Left lung (tissue), 10 donors: ENCODE results near the gene CCDC61. TPM values are rescaled to one million over a fixed set of nuclear protein-coding genes. Genes with fewer than 3 reads are reported as not detected.
A peak's percentile ranks its signal among the peaks of the same experiment; 100 is the strongest.

Experiments used
- ATAC-seq: fragments of 200-7000 bp; cut with Tn5 transposase; one replicate; pipeline ENCODE4 v1.9.1; 2020; ENCODE audit warnings: moderate library complexity
- DNase-seq, 4 donors: peaks; one replicate each; pipeline ENCODE4 v3.0.0-alpha.2; 2013 to 2020
- H3K27ac ChIP-seq, 2 donors: fragments of 200-600 bp; sonication (generic) in 1 of 2; one replicate each; pipeline versions ENCODE4 v1.5.0 to v1.8.0; 2020 to 2021
- H3K27me3 ChIP-seq, 2 donors: fragments of 200-600 bp; sonication (generic) in 1 of 2; one replicate each; pipeline versions ENCODE4 v1.5.0 to v1.8.0; 2020 to 2021
- H3K36me3 ChIP-seq, 2 donors: fragments of 200-600 bp; sonication (generic) in 1 of 2; one replicate each; pipeline versions ENCODE4 v1.5.0 to v1.8.0; 2020 to 2021
- H3K4me1 ChIP-seq, 2 donors: fragments of 200-600 bp; one replicate each; pipeline ENCODE4 v1.8.0; 2021
- H3K4me3 ChIP-seq, 2 donors: fragments of 200-600 bp; sonication (generic) in 1 of 2; one replicate each; pipeline versions ENCODE4 v1.5.0 to v1.8.0; 2020 to 2021; ENCODE audit warnings: mild to moderate bottlenecking in 1 of 2
- H3K9me3 ChIP-seq, 2 donors: fragments of 200-600 bp; sonication (generic) in 1 of 2; one replicate each; pipeline versions ENCODE4 v1.5.0 to v1.8.0; 2020 to 2021
- intact Hi-C, 2 donors: fragments of 100-400 bp; cut with DNase I; formaldehyde crosslinking; loops; one replicate each; pipeline versions ENCODE4 v1.11.2 to v1.14.2; 2022
- polyA plus RNA-seq, 6 donors: library from polyadenylated mRNA; unstranded; fragments of 120-200 nt; gene quantifications; one replicate each; pipeline ENCODE4 v1.2.1, GENCODE V29; 2013; ENCODE audit not compliant: insufficient read length in 6 of 6
- total RNA-seq, 2 donors: library from RNA; stranded (reverse); fragmentation: NEBNext Ultra II Directional; extraction: Animal tissue kit (Norgen Biotek cat#: 25700); gene quantifications; one replicate each; pipeline ENCODE4 v1.2.1, GENCODE V29; 2021
- TF ChIP-seq, protein P1 (sequence below), 2 donors: fragments of 200-600 bp; sonication (generic) in 1 of 2; IDR thresholded peaks; one replicate each; pipeline versions ENCODE4 v1.5.0 to v1.8.0; 2021; ENCODE audit warnings: antibody characterized with exemption in 2 of 2
- donor health status: DM: no; HTN: yes; CAD: no.
- donor health status: DM: no; HTN: no; CAD: no.

Gene CCDC61
- total and polyA plus RNA-seq, 8 donors: 12.1 to 17.3 (median 15.1) TPM

DNA sequence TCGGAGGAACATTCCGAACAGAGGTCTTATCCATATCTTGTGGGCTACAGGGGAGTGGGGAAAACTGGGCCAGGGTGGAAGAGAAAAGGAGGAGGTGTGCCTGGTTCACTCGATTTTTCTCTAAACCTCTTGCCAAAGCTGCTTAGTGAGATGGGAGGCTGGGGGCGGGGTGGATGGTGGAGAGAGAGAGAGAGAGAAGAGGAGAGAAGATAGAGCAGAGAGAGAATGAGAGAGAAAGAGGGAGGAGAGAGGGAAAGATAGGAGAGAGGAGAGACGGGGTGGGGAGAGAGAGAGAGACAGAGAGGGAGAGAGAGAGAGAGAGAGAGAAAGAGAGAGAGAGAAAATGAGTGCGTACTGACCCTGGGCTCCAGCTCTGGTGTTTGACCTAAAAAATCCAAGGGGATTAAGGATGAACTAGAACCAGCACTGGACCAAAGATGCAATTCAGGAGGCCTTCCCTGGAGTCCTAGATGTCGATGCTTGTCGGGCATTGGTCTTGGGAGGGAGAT is 35.7 kb upstream of the CCDC61 start:
- intact Hi-C loops: no loop called here
- H3K9me3 ChIP-seq: no peaks in the 10 kb centered on the region
- peaks cover 0 to 8% of the 10 kb centered on the region in 2 donors for H3K4me1 ChIP-seq
- H3K36me3 ChIP-seq: no peaks in the 10 kb centered on the region
- no peak overlapping the region for H3K4me3 ChIP-seq
- peaks cover 0 to 51% of the 10 kb centered on the region in 2 donors for H3K27me3 ChIP-seq
- TF ChIP-seq, protein P1, sequence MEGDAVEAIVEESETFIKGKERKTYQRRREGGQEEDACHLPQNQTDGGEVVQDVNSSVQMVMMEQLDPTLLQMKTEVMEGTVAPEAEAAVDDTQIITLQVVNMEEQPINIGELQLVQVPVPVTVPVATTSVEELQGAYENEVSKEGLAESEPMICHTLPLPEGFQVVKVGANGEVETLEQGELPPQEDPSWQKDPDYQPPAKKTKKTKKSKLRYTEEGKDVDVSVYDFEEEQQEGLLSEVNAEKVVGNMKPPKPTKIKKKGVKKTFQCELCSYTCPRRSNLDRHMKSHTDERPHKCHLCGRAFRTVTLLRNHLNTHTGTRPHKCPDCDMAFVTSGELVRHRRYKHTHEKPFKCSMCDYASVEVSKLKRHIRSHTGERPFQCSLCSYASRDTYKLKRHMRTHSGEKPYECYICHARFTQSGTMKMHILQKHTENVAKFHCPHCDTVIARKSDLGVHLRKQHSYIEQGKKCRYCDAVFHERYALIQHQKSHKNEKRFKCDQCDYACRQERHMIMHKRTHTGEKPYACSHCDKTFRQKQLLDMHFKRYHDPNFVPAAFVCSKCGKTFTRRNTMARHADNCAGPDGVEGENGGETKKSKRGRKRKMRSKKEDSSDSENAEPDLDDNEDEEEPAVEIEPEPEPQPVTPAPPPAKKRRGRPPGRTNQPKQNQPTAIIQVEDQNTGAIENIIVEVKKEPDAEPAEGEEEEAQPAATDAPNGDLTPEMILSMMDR (IDR thresholded peaks at IDR 0.05): no peak
- H3K27ac ChIP-seq: peak overlapping the region; percentile 13 to 28
- no peak for ATAC-seq
- DNase-seq: no peak

DNA sequence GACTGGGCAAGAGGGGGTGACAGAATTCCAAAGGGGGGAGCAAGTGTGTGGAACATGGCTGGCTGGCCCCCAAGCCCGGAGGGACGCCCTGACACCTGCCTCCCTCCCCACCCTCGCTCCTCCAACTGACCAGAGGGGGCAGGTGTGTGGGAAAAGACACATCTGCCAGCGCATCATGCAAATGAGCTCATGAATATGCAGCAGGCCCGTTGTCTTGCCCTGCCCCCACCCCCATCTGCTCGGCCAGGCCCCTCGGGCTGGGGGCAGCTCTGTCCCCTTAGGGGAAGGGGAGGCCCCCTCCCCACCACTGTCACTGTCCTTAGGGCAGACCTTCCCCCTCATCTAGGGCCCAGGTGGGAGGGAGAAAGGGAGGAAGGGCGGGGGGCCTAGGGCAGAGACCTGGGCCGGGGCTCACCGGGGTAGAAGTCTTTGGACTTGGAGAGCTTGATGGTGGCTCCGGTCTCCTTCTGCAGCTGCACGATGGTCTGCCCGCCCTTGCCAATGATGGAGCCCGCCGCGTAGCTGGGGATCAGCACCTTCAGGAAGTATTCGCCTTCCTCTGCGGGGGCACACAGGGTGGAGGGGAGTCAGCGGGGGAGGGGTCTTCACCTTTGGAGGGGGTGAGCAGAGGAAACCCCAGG is 34.6 kb upstream of the CCDC61 start:
- ATAC-seq (no peak), DNase-seq (peak in 1 of 4 donors; percentile 59)
- Histone ChIP-seq H3K9me3 (no peaks in the 10 kb centered on the region), H3K4me1 (peaks cover 0 to 8% of the 10 kb centered on the region in 2 donors), H3K27ac (peak overlapping the region in 1 of 2 donors; percentile 28), H3K4me3 (no peak overlapping the region), H3K36me3 (no peaks in the 10 kb centered on the region), H3K27me3 (peaks cover 0 to 47% of the 10 kb centered on the region in 2 donors)
- intact Hi-C loops: no loop called here
- TF ChIP-seq, protein P1 (IDR thresholded peaks at IDR 0.05): no peak

DNA sequence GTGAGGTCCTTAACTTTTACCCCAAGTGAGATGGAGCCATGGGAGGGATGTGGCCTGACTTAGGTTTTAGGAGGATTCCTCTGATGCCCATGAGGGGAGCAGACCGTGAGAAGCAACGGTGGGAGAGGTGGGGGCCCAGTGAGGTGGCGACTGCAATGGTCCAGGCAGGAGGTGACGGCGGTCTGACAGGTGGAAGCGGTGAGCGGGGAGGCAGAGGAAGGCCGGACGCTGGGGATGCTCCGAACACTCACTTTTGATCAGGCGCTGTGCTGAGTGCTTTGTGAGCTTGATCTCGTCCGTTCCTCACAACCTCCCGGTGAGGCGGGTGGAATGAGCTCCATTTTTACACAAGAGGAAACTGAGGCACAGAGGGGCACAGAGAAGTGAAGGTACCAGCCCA is 33.2 kb upstream of the CCDC61 start:
- peaks cover 0 to 8% of the 10 kb centered on the region in 2 donors for H3K4me1 ChIP-seq
- intact Hi-C loops: no loop called here
- TF ChIP-seq, protein P1 (IDR thresholded peaks at IDR 0.05): no peak
- ATAC-seq (no peak), DNase-seq (peak in 1 of 4 donors; percentile 45)
- no peak overlapping the region for H3K27ac ChIP-seq
- no peaks in the 10 kb centered on the region for H3K9me3 ChIP-seq
- no peak overlapping the region for H3K4me3 ChIP-seq
- H3K27me3 ChIP-seq: peaks cover 0 to 46% of the 10 kb centered on the region in 2 donors
- no peaks in the 10 kb centered on the region for H3K36me3 ChIP-seq

DNA sequence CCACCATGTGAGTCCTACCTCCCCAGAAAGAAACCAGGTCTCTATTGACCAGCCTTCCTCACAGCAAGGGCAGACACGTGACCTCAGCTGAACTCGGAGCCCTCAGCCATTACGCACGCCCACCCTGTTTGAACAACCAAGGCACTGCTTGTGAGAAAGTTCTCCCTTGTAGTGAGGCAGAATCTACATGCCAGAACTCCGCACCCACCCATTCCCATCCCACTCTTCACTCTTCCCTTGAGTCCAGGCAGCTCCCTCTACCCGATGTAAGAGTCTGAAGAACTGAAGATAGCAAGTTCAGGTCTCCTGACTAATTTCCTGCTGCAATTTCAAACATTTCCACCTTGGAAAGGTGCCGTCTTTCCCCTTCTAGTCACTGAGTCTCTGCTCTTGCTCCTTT is 28.0 kb upstream of the CCDC61 start:
- H3K4me3 ChIP-seq: no peak overlapping the region
- no peaks in the 10 kb centered on the region for H3K9me3 ChIP-seq
- peaks cover 15 to 61% of the 10 kb centered on the region in 2 donors for H3K27me3 ChIP-seq
- H3K36me3 ChIP-seq: no peaks in the 10 kb centered on the region
- H3K4me1 ChIP-seq: peaks cover 0 to 11% of the 10 kb centered on the region in 2 donors
- TF ChIP-seq, protein P1 (IDR thresholded peaks at IDR 0.05): no peak
- no peak overlapping the region for H3K27ac ChIP-seq
- intact Hi-C loops: no loop called here
- ATAC-seq (no peak), DNase-seq (no peak)

DNA sequence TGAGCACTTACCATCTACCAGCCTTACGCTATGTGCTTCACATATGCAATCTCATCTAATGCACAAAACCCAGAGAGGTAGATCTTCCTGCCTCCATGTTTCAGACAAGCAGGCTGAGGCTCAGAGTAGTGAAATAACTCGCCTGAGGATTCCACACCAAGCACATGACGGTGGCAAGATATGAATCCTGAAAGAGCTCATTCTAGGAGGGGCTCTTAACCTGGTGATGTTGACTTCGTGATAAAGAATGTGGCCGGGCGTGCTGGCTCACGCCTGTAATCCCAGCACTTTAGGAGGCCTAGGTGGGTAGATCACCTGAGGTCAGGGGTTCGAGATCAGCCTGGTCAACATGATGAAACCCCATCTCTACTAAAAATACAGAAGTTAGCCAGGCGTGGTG is 26.6 kb upstream of the CCDC61 start:
- TF ChIP-seq, protein P1 (IDR thresholded peaks at IDR 0.05): no peak
- no peaks in the 10 kb centered on the region for H3K9me3 ChIP-seq
- H3K27ac ChIP-seq: no peak overlapping the region
- no peaks in the 10 kb centered on the region for H3K36me3 ChIP-seq
- no peak for DNase-seq
- intact Hi-C loops: no loop called here
- no peak for ATAC-seq
- peaks cover 0 to 10% of the 10 kb centered on the region in 2 donors for H3K4me1 ChIP-seq
- no peak overlapping the region for H3K4me3 ChIP-seq
- H3K27me3 ChIP-seq: peaks cover 24 to 72% of the 10 kb centered on the region in 2 donors
